GM08714 (cell line): ENCODE results near the gene TMEM132D.
"Not testable (repeated sequence)": the region's sequence is repeated elsewhere in the genome, so short reads cannot be mapped to it uniquely, and the experiment has no call there.

Experiments
- H3K4me3 ChIP-seq: fragments of 200-500 bp; sonication (Bioruptor generic); 2 replicates; pipeline ENCODE4 v1.5.1; 2014; ENCODE audit warnings: mild to moderate bottlenecking, low read length, inconsistent platforms
- ZNF274 ChIP-seq: IDR thresholded peaks from 2 replicates; pipeline ENCODE4 v1.6.1; 2012; ENCODE audit warnings: mild to moderate bottlenecking, low read depth, low read length

TMEM132D gene

DNA sequence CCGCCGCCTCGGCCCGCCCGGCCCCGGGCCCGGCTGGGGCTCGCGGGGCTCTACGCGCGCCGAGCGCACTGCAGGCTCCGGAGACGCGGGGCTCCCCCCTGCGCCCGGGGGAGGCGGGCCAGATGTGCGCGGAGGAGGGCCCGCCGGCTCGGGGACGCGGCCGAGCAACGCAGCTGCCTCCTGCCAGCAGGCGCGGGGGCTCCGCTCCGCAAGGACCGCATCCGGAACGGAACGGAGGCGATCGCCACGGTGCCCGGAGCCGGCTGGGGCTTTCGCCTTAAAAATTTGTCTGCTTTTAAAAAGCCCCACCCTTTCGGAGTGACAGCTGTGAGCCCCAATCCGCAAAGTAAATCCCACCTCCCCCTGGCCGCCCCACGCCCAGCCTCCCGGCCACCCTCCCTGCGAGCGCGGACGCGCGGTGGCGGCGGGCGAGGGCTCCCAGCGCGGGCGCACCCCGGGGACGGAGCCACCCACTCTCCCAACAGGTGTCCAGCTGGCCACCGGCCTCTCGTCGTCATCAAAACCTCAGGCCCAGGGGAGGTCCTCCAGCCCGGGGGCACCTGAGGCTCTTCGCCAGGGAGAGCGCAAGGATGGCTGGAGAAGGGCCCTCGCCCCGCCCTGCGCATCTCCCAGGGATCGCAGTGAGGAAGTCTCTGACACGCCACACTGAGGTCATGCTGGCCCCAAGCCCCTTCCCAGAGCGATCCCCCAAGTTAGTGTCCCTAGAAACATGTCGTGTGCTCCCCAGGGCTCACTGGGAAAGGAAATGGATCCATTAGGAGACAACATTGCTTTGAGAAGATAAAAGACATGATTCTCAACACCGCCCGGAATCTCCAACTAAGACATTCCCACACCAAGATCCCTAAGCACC is at the start of gene TMEM132D:
Gene TMEM132D, minus strand, starts transcription at position 70 of the 874 bp plus-strand sequence.
- H3K4me3 ChIP-seq = no peak within 1 kb of the TSS
- TF ChIP-seq ZNF274 = no peak

DNA sequence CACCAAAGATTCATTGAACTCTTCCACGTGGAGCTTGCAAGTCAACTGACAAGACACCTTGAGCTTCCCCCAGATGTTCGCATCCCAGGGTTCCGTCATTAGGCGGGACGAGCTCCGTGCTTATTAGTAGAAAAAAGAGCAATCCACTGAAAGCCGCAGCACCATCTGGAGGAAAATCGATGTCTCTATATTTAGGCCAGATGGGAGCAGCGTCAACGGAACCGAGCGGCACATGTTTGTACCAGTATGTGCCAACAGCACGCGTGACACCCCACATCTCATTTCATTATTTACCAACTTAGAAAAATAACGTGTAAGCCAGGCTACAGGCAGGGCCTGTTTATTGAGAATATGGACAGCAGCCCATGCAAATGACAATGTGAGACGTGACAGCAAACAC is 45.8 kb upstream of the TMEM132D start:
- no peak for TF ChIP-seq ZNF274
- H3K4me3 ChIP-seq = no peak overlapping the region

DNA sequence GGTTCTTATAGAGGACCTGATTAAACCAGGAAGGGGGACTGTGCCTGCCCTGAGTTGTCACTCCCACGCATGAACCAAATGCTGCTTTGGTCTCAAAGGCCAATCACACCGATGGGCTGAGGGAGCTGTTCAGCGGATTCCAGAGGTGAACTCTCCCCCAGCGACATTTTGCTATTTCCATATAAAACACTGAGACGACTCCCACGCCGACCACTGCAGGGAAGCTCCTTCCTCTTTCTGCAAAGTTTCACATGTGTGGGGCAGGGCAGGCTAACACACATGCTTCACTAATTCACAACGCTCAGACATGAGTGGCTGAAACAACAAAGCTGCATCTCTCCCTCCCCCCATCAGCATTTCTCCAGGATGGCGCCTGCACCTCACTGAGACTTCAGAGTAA is 37.8 kb upstream of the TMEM132D start:
- TF ChIP-seq ZNF274 = no peak
- H3K4me3 ChIP-seq = no peak overlapping the region

DNA sequence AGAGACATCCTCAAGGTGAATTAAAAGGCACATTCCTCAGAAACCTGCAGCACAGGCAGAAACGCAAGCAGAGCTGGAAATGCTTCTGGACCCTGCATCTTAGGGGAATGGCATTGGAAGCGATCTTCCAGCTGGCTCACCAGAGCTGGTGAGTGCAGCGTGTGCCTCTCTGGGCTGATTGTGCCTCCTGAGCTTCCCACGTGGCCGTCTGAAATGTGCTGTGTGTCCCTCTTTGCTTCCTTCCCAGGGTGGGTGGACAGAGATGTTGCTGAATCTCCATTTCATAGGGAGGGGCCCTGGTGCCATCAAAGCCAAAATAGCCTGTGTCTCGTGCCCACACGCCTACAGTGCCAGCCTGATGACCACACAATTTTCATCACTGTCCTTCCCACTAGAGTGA is 34.3 kb upstream of the TMEM132D start:
- TF ChIP-seq ZNF274 = no peak
- no peak overlapping the region for H3K4me3 ChIP-seq

DNA sequence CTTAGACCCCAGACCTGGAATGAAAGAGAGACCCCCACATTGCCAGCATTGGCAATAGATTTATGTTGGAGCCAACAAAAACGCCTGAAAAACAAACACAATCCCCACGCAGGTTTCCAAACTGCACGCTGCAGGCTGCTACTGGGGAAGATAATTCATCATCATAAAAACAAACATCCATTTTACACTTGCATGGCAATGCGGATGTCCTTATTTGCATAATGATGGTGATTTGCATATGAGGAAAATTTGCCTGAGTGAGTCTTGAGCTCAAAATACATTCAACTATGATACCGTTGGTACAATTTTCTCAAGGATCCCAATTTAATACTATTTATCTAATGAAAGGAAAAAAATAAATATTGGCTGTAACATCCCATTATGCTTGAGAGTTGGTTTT is 33.6 kb upstream of the TMEM132D start:
- no peak for TF ChIP-seq ZNF274
- no peak overlapping the region for H3K4me3 ChIP-seq

DNA sequence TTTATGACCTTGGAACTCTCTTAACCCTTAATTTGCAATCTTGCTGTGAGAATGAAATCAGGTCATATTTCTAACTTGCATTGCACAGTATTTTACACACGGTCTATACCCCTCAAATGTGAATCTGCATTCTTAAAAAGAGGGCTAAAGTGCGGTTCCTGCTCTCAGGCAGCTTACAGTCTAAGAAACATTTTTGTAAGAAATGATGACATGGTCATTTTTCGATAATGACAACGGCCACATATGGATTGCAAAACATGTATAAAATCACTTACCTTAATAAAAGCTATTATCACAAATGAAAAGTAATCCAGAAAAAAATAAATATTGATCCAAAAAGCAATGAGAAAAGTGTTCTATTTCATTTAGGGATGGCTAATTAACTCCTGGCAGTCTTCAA is 24.8 kb upstream of the TMEM132D start:
- no peak overlapping the region for H3K4me3 ChIP-seq
- no peak for TF ChIP-seq ZNF274

DNA sequence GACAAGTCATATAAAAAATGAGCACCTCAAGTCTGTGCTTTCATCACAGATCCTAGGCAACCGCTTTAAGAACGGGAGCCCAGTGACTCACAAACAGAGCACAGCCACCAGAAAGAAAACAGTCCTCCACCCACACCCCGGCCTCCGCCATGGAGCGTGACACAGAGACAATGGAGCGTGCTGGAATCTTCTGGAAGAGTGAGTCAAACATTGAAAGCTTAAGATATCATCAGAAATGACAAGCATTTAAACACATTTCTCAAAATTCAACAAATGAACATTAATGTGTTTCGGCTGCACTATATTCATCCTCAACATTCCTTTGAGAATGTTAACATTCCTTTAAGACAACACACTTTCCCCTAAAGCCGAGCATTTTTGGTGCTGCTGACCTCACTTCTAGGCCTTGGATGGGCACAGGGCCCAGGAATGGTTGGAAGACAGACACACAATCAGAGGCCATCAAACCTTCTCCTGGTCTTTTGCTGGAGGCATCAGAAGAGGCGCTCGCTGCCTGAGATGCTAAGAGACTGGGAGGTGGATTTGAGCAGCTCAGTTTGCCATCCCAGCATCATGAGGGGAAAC is 23.6 kb upstream of the TMEM132D start:
- H3K4me3 ChIP-seq = no peak overlapping the region
- no peak for TF ChIP-seq ZNF274

DNA sequence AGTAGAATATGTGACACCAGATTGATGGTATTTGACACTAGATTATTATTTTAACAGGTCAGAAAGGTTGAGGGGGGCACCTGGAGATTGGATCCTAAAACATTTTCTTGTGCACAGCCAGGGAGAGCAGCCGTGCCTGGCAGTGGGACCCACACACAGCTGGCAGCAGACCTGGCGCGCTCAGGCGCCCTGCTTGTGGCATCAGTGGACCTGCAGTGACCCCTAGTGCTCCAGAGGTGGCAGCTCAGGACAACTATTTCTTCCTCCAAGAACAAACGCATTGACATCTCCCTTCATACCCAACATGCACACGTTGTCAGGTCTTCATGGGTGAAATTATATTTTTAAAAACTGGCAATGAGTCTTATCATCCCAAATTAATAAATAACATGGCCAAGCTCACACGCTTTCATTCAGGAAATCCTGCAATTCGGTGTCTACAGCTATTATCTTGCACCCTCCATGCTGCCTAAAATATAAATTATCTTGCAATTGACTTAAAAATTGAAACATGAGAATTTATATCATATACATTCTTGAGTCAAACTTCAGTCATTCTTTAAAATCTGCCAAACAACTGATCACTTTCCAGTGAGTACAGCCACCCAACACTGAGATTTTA is 7.7 kb upstream of the TMEM132D start:
- no peak overlapping the region for H3K4me3 ChIP-seq
- TF ChIP-seq ZNF274 = no peak

DNA sequence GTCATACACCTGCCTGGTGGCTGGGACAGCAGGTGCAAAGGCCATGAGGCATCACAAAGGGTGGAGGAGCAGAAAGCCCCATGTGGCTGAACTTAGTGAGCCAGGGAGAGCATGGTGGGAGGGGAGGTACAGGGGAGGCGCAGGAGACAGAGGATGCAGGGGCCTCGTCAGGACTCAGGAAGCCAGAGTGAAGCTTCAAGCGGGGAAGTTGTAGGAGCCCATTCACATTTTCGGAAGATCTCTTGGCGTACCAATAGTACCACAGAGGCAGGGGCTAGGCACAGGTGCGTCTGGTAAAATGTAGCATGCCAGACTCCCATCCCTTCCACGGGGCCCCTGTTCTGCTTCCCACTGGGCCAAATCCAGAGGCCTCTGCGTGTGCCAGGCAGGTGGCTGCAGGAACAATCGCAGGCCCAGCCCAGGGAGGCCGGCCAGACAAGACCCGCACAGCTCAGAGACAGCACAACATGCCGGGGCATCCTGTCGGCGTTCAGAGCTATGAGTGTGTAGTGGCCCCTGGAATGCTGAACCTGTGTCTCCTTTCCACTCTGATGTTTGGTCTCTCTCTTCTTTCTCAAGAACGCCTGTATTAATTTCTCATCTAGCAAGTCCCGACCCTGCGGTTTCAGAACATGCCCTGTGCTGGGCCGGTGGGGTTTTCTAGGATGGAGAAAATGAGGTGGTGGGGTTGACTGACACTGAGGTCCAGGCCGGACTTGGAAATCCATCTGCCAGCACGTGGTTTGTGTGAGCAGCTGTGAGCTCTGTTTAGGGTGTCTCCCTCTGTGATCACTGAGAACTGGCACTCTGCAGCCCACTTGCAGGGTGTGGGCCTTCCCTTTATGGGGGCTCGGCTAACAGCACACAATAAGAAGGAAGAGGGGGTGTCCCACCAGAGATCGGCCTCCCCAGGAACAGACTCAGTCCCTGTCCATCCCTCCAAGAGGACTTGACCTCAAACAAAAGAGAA is 5.5 kb upstream of the TMEM132D start:
- no peak for TF ChIP-seq ZNF274
- H3K4me3 ChIP-seq = no peak overlapping the region

DNA sequence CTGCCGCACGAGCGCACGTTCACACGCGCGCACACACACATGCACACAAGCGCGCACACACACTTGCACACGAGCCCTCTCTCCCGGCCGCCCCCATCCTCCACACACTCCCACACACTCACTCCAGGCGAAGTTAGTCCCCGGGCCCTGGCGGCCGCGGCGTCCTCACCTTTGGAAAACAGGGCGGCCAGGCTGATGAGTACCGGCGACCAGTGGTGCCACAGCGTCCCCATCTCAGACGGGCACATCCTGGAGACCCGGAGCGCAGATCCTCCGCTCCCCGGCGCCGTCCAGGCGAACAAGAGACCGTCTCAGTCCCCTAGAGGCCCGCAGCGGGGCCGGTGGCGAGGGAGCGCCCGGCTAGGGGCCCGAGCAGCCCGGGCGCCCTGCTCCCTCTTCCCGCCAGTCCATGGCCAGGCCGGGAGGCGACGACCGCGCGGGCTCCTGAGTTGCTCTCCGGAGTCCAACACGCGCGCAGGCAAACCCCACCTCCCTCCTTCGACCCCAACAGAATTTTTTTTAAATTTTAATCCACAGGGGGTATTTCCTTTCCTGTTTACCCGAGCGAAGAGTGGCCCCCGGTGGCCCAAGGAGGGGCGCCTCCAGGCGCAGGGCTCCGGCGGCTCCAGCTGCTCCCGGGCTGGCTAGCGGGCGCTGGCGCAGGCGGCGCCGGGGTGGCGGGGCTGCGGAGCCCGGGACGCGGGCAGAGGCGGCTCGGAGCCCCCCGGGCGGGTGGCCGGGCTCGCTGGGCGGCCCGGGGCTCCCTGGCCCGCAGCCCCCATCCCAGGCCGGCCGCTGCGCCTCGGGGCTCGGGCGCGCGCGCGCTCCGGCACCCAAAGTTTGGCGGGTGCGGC is 506 bp downstream of the TMEM132D start:
- no peak overlapping the region for H3K4me3 ChIP-seq
- no peak for TF ChIP-seq ZNF274

DNA sequence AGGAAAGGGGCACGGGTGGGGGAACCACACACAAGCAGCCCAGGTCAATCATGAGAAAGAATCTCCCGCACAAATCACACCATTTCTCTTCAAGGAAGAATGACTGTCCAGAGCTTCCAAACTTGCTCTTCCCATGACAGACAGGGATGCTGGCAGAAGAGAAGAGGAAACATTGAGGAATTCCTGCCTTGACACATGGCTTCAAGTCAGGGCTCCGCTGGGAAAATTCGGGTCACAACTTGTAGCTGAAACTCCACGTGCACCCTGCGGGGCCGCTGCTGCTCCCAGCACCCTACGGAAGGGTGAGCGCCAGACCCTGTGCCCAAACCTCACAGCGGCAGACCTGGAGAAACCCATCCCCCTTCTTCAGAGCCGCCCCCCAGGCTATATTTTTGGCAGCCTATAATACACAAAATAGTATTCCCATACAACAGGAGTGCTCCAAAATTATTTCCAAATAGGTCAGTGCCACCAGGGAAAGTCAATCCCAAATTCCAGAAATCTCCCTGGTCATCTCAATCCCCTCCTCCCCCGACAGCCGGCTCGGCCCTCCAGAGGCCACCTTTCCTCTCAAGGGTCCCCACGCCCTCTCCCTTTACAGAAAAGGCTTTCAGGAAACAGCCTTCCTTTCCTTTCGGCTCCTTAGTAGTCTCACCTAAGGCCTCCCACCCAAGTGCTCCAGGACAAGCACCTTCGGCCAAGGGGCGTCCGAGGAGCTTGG is 1.3 kb downstream of the TMEM132D start:
- no peak overlapping the region for H3K4me3 ChIP-seq
- no peak for TF ChIP-seq ZNF274

DNA sequence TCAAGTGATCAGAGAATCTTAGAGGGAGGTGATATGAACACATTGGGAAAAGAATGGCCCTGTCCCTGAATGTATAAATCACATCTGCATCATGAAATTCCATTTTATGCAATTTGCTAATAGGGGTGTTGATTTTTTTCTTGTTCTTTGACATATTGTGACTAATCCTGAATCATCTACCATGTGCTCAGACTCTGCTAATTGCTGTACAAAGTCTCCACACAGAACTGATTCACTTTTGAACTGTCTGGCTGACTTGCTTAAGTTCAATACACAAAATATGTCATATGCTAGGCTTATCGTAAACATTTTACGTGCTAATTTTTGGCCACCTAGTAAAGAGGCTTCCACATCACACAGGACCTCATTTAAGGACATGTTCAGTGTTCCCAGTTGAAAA is 2.6 kb downstream of the TMEM132D start:
- H3K4me3 ChIP-seq = no peak overlapping the region
- no peak for TF ChIP-seq ZNF274

DNA sequence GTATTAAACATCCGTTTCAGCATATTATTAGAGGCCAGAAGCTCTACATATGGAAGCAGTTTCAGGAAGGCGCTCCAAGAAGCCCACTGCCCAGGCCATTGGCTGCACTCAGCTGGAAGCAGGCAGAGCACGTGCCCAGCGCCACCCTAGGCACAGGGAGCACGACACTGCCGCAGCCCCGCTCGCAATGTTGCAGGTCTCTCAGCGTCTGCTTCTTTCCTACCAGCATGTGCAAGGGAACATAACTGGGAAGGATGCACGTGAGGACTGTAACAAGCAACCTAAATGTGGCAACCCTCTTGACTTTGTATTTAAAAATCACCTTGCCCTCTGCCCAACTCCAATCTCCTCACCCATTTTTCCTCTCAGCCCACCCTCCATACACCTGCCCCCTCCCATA is 3.5 kb downstream of the TMEM132D start:
- no peak for TF ChIP-seq ZNF274

DNA sequence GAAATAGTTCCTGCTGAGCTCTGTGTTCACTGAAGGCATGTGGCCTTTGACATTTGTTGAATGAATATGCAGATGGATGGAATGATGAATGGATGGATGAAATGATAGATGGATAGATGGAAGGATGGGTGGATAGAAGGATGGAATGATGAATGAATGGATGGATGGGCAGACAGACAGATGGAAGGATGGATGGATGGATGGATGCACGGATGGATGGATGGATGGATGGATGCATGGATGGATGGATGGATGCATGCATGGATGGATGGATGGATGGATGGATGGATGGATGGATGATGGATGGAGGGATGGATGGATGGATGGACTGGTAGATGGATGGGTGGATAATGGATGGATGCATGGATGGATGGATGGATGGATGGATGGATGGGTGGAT is 4.8 kb downstream of the TMEM132D start:
- not testable (repeated sequence) for H3K4me3 ChIP-seq

More for the DNA sequence above, 3.5 kb downstream of the TMEM132D start:
- no peak overlapping the region for H3K4me3 ChIP-seq
